MM.1S (cell line): ENCODE measurements around the gene MGAT4B.

Experiments
- EZH2 ChIP-seq: fragments of 300-600 bp; sonication (generic); optimal IDR thresholded peaks from 2 replicates; pipeline ENCODE3; 2017; ENCODE audit warnings: low read depth, mild to moderate bottlenecking, antibody characterized with exemption, low read length, mixed read lengths
- TF ChIP-seq, protein P1 (sequence below): fragments of 300-600 bp; sonication (generic); IDR thresholded peaks from 2 replicates; pipeline ENCODE4 v1.5.1; 2016; ENCODE audit warnings: antibody characterized with exemption, low read length, mixed read lengths

DNA sequence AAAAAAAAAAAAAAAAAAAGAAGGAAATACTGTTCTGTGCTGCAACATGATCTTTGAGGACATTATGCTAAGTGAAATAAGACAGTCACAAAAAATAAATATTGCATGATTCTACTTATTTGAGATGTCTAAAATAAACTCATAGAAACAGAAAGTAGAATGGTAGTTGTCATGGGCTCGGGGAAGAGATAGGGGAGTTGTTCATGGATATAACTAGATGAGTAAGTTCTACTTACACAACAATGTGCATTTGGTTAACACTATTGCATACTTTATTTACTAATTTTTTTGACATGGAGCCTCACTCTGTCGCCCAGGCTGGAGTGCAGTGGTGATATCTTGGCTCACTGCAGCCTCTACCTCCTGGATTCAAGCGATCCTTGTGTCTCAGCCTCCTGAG is 58.9 kb downstream of the MGAT4B start:
- TF ChIP-seq, protein P1, sequence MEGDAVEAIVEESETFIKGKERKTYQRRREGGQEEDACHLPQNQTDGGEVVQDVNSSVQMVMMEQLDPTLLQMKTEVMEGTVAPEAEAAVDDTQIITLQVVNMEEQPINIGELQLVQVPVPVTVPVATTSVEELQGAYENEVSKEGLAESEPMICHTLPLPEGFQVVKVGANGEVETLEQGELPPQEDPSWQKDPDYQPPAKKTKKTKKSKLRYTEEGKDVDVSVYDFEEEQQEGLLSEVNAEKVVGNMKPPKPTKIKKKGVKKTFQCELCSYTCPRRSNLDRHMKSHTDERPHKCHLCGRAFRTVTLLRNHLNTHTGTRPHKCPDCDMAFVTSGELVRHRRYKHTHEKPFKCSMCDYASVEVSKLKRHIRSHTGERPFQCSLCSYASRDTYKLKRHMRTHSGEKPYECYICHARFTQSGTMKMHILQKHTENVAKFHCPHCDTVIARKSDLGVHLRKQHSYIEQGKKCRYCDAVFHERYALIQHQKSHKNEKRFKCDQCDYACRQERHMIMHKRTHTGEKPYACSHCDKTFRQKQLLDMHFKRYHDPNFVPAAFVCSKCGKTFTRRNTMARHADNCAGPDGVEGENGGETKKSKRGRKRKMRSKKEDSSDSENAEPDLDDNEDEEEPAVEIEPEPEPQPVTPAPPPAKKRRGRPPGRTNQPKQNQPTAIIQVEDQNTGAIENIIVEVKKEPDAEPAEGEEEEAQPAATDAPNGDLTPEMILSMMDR, result no peak
- TF ChIP-seq EZH2, result no peak
